Prostate gland (tissue), 2 donors: ENCODE data around the gene NMNAT1. TPM values are rescaled to one million over a fixed set of nuclear protein-coding genes. Genes with fewer than 3 reads are reported as not detected.

Experiments used
- DNase-seq: peaks from one replicate; pipeline ENCODE4 v3.0.0-alpha.2; 2019; ENCODE audit warnings: low spot score
- H3K27ac ChIP-seq, 2 donors: fragments of 200-600 bp; sonication (generic); 2 replicates each; pipeline ENCODE4 v1.5.1; 2017 to 2019
- H3K27me3 ChIP-seq: fragments of 200-600 bp; sonication (generic); replicated peaks from 2 replicates; pipeline ENCODE4 v1.5.1; 2019; ENCODE audit not compliant: insufficient read depth
- H3K36me3 ChIP-seq, 2 donors: fragments of 200-600 bp; sonication (generic); 1 replicate in 1 of 2; 2 replicates in 1 of 2; pipeline versions ENCODE4 v1.5.1 to v1.8.1; 2017 to 2019
- H3K4me1 ChIP-seq: fragments of 200-600 bp; sonication (generic); replicated peaks from 2 replicates; pipeline ENCODE4 v1.5.1; 2019
- H3K4me3 ChIP-seq, 2 donors: fragments of 200-600 bp; sonication (generic); 2 replicates each; pipeline ENCODE4 v1.5.1; 2017 to 2019
- H3K9me3 ChIP-seq: fragments of 200-600 bp; sonication (generic); 2 replicates; pipeline ENCODE4 v1.5.1; 2017
- CTCF ChIP-seq, 4 experiments: fragments of 200-600 bp in 2 of 4; fragments of 450-650 bp in 2 of 4; sonication (generic) in 2 of 4; IDR thresholded peaks; 1 replicate in 3 of 4; 2 replicates in 1 of 4; pipeline ENCODE4 v1.5.1; 2016 to 2019; ENCODE audit warnings: antibody characterized with exemption in 4 of 4, mild to moderate bottlenecking in 2 of 4, moderate library complexity in 2 of 4
- POLR2A ChIP-seq: fragments of 450-650 bp; IDR thresholded peaks from one replicate; pipeline ENCODE4 v1.6.1; 2016; ENCODE audit warnings: antibody characterized with exemption, mild to moderate bottlenecking
- POLR2AphosphoS5 ChIP-seq: sonication (generic); formaldehyde crosslinking; IDR thresholded peaks from one replicate; pipeline ENCODE4 v1.6.1; 2017; ENCODE audit warnings: antibody characterized with exemption
- WGBS: methylation state at CpG from one replicate; pipeline ENCODE4 v1.1.5; 2018; 5-methylcytosine and 5-hydroxymethylcytosine counted together
- intact Hi-C: fragments of 100-400 bp; cut with DNase I; formaldehyde crosslinking; loops from one replicate; pipeline ENCODE4 v1.14.2; 2022
- total RNA-seq, 2 donors: library from RNA; depleted of rRNA; stranded (reverse); fragments of >200 nt; gene quantifications; one replicate each; pipeline ENCODE4 v1.1.0, GENCODE V29; 2016

NMNAT1 gene
- 1 to 10 TPM; 7.2 to 8.7 TPM for total RNA-seq

DNA sequence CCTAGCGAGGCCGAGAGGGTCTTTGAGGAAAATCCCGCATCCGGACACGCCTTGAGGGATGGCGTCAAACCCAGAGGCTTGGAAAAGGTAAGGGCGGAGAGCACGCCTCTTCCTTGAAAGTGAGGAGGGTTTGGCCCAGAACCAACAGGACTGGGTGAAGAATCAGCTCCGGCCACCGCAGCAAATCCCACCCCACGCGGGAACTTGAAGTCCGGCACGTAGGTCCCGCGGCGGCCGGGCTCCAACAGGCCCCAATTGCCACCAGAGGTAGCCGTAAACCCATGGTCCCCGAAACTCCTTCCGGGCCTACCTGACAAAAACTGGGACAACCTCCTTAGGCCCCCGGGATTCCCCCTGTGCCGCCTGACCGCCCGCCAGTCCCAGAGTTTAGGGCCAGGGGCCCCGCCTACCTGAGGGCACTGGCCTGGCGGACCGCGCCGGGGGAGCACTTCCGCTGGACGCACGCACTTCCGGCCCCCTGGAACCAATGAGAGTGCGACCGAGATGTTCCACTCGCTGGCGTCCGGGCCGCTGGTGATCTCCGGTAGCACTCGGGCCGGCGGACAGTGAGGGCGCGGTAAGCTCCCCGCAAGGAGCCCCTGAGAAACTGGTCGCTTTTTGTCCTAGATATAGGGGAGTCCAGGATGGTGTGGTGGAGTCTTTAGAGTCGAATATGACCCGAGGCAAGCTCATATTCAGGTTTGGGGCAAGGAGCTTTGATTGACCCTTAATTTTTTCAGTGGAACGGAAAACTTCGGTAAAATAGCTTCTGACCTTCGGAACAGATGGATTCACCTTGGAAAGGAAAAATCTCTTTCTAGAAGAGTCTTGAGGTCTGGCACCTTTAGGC, at the start of gene NMNAT1, which contains the start of gene LZIC:
Gene NMNAT1 (plus strand): TSS at position 537 of the 850 bp plus-strand sequence. CDS start 28,599 bp downstream, outside the sequence.
Gene LZIC (minus strand): TSS at position 453 of the 850 bp plus-strand sequence. CDS start 6,772 bp downstream, outside the sequence.
- H3K27me3 ChIP-seq, result no peaks in the 10 kb centered on the region
- peak within 1 kb of the TSS; percentile 63 to 77 for H3K4me3 ChIP-seq
- H3K4me1 ChIP-seq, result no peaks in the 10 kb centered on the region
- intact Hi-C loops, result loop anchor here (5.0 kb wide), 3 partner anchors 66 to 214 kb away; partner anchors contain the start of gene UBE4B
- peak; percentile 89 for DNase-seq
- H3K36me3 ChIP-seq, result no peaks in the 10 kb centered on the region
- TF ChIP-seq POLR2AphosphoS5 (peak; percentile 95), CTCF (IDR thresholded peaks at IDR 0.05) (peak in 2 of 4 experiments; percentile 23 to 40), POLR2A (peak; percentile 79)
- H3K27ac ChIP-seq, result peak within 1 kb of the TSS; percentile 79 to 86
- WGBS, result 0% methylated on average over 51 of the region's 53 CpGs
- H3K9me3 ChIP-seq, result no peaks in the 10 kb centered on the region

- WGBS, result 93% methylated on average over 3 of the region's 3 CpGs
- no peaks in the 10 kb centered on the region for H3K27me3 ChIP-seq
- no peak for DNase-seq
- TF ChIP-seq POLR2A, result no peak
- TF ChIP-seq CTCF (IDR thresholded peaks at IDR 0.05), result no peak
- no peak for TF ChIP-seq POLR2AphosphoS5
- no peaks in the 10 kb centered on the region for H3K36me3 ChIP-seq
- intact Hi-C loops, result no loop called here
- no peaks in the 10 kb centered on the region for H3K9me3 ChIP-seq
- H3K4me3 ChIP-seq, result no peak overlapping the region
- H3K27ac ChIP-seq, result peak overlapping the region; percentile 75 to 78
- H3K4me1 ChIP-seq, result peaks cover 18% of the 10 kb centered on the region
Observed at GRCh38 chr1:9894115-9894514, 49.2 kb upstream of the NMNAT1 start.

DNA sequence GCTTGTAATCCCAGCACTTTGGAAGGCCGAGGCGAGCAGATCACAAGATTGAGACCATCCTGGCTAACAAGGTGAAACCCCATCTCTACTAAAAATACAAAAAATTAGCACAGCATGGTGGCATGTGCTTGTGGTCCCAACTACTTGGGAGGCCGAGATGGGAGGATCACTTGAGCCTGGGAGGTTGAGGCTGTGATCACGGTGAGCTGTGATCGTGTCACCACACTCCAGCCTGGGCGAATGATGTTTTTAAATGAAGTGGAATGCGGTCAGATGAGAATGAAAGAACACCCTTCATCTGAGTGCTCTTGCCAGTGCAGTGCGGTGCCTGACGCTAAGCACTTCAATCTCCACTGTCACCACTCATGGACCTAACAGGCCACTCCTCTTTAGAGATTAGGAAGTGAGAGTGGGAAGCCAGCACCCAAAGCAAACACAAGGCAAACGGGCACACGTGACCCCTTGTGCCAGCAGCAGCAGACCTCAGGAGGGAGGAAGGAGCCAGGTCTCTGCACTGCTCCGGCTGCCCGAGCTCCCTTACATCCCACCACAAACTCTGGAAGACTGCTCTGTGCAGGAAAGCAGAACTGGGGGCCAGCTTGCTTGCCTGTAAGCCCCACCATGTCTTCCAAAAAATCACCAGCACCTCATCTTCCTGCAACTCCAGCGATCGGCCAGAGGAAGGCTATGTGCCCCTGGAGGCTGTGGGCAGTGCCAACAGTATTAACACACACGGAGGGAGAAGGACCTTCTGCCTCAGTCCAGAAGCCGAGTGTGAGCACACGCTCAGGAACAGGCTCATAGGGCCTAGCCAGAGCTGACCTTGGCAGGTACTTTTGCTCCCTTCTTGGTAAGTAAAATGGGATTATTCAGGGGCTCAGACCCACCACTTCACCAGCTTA, 42.9 kb upstream of the NMNAT1 start:
- Histone ChIP-seq H3K9me3 (no peaks in the 10 kb centered on the region), H3K4me3 (no peak overlapping the region), H3K27ac (peak overlapping the region; percentile 75 to 79), H3K27me3 (no peaks in the 10 kb centered on the region), H3K4me1 (peaks cover 6% of the 10 kb centered on the region), H3K36me3 (no peaks in the 10 kb centered on the region)
- TF ChIP-seq CTCF (IDR thresholded peaks at IDR 0.05) (no peak), POLR2AphosphoS5 (peak; percentile 85), POLR2A (peak; percentile 43)
- intact Hi-C loops, result no loop called here
- DNase-seq, result peak; percentile 78
- WGBS, result 35% methylated on average over 18 of the region's 18 CpGs

DNA sequence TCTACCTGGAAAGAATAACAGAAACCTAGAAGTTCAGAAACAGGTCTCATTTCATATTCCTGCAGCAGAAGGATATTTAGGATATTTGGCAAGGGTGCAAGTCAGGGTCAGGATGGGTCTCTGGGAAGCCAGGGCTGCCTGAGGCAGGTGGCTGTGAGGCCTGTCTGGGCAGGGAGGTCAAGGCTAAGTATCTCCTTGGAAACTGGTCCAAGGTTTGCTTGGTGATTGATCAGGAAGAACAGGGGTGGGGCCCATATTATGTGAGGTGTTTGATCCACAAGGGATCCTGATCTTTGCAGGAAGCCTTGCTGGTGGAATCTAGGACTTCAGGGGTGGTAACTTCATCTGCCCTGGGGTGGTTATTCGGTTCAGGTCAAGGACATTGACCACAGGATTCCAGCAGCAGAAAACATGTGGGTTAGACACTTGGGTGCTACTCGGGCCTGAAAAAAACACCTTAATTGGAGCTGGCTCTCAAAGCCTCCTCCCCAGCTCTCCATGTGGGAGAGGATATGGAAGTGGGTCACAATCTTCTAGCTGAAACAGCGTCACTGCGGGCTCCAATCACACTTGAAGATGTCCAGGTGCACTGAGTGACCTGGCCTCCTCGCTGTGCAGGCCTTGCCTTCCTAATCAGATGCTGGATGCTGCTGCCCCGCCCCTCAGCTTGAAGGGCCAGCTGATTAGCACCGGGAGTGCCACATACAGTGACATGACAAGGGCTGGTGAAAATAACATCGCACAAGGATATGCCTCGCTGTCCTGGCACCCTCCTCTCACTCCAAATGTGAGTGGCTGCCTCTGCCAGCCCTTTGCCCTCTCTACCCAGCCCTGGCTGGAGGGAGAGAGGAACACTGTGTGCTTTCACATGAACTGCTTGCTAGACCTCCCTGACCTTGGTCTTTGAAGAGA, 41.9 kb upstream of the NMNAT1 start:
- DNase-seq, result no peak
- Histone ChIP-seq H3K27ac (peak overlapping the region; percentile 75 to 79), H3K36me3 (no peaks in the 10 kb centered on the region), H3K4me3 (no peak overlapping the region), H3K9me3 (no peaks in the 10 kb centered on the region), H3K4me1 (peaks cover 6% of the 10 kb centered on the region), H3K27me3 (no peaks in the 10 kb centered on the region)
- TF ChIP-seq POLR2AphosphoS5 (no peak), POLR2A (no peak), CTCF (IDR thresholded peaks at IDR 0.05) (no peak)
- 67% methylated on average over 9 of the region's 9 CpGs for WGBS
- intact Hi-C loops, result no loop called here
